Stimulated activated naive CD4-positive, alpha-beta T cell treated with Interleukin-2 at 50 U/mL for 16 hours (primary cell): ENCODE results near the gene PCP2.

Experiments used
- DNase-seq: peaks from one replicate; lab custom pipeline; 2025; lab: John Stamatoyannopoulos, UW

The PCP2 gene

DNA sequence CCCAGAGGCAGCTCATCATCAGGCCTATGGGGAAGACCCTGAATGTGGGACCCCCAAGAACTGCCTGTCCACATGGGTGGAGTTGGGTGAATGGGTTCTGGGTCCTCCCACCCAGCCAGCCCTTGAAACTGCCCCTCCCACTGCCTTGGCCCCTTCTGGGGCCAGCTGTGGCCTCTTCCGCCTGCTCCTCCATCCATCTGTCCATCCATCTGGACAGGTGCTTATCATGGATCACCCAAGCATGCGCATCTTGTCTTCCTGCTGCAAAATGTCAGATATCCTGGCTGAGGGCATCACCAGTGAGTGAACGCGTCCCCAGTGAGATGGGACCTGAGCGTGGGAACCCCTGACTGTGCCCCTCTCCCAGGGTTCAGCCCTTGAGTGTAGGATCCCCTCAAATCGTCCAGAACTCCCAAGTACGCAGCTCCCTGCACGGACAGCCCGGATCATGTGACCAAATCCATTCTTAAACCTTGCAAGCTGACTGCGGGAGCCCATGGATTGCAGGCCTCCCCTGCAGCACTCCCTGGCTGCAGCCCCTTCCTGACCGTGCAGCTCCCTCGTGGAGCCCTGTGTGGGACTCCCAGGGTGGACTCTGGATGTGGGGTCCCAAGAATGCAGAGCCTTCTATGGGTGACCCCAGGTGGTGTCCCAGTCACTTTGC lies 5.4 kb upstream of the PCP2 start:
- DNase-seq: no peak

DNA sequence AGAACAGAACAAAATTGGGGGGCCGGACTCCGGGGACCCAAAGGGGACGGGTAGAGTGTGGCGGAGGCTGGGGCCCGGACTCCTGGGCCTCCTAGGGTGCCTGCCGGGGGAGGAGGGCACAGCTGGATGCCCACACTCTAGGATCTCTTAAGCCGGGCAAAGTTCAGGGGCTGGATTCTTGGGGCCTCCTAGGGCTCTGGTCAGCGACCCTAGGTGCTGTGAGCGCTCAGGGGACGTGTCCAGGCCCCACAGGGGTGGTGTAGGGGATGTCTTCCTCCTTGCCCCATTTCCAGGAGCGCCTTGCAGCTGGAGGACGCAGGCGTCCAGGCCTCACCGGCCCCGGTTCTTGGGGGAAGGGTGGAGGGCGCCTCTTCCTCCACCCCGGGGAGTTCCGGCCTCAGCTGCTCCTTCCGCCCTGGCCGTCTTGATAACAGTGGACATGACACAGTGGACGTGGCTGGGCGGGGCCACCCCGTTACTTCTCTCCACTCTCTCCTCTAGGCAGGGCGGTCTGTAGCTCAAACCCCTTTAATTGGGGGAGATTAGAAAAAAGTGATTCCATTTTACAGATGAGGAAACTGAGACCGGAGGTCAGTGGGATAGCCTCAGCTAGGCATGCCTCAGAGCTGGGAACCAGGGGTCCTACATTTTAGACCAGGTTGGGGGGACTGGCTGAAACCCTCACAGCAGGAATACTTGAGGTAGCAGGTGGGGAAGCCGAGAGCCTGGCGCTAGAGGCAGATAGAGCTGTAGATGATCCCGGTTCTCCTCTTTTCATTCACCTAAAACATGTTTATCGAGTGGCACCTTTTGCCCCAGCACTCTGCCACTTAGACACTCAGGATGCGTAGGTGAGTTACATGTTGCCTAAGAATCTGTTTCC lies 4.1 kb upstream of the PCP2 start:
- no peak for DNase-seq

DNA sequence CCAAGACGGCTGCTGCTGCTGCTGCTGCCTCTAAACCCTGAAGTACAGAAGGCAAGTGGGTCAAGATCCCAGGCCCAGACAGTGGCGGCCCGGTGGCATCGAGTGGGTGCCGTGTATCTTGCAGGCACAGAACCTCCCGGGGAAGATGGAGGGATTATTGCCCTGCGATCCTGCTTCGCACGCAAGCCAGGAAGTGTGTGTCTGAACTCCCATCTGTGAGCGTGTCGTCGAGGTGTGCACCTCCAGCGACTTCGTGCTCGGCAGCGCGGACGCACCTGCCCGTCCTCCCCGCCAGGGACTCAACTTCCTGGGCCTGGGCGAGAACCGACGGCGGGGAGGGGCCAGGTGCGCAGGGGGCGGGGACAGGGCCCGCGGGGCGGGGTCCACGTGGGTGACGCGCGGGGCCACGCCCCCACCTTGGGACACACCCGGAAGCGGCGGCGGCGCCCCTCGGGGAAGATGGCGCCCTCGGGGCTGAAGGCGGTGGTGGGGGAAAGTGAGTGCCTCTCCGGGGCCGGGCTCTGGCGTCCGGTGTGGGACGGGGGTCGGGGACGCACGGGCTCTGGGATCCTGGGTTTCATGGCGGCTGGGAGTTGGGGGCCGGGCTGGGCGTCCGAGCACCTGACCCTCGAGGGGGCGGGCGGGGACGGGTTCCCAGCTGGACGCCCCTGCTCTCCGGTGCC lies 3.3 kb upstream of the PCP2 start, which contains the start of gene STXBP2:
Gene STXBP2, plus strand, starts transcription at position 420 of the 683 bp plus-strand sequence. Its CDS starts 40 bp downstream, at position 460.
- DNase-seq: peak; percentile 86

DNA sequence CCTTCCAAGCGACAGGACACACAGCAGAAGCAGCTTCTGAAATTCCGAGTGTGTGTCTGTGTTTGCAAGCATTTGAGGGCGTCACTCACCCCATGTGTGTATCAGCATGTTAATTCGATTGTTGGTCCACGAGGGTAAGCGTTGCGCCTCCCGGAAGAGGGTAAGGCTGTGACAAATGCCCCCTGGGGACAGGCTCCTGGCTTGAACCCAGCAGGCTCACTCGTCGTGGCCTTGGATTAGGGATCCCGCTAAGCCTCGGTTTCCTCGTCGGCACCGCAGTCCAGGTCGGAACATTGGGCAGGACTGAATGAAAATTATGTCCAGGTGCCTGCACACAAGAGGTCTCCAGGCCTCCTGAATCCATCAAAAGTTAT lies 2.8 kb upstream of the PCP2 start:
- no peak for DNase-seq

DNA sequence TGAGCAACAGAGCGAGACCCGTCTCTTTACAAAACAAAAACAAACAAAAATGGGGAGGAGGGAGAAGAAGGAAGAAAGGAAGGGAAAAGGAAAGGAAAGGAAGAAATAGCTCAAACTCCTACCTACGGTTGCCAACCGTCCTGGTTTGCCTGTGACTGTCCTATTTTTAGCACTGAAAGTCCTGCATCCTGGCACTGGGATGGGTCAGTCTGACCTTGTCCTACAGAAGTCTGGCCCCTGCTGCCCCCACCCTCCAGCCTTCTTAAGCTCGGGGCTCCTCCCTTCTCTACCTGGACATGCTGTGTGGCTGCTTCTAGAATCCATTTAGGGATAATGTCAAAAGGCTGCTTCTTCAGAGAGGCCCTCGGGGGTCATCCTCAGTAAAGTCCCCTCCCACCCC lies 2.2 kb upstream of the PCP2 start:
- no peak for DNase-seq

DNA sequence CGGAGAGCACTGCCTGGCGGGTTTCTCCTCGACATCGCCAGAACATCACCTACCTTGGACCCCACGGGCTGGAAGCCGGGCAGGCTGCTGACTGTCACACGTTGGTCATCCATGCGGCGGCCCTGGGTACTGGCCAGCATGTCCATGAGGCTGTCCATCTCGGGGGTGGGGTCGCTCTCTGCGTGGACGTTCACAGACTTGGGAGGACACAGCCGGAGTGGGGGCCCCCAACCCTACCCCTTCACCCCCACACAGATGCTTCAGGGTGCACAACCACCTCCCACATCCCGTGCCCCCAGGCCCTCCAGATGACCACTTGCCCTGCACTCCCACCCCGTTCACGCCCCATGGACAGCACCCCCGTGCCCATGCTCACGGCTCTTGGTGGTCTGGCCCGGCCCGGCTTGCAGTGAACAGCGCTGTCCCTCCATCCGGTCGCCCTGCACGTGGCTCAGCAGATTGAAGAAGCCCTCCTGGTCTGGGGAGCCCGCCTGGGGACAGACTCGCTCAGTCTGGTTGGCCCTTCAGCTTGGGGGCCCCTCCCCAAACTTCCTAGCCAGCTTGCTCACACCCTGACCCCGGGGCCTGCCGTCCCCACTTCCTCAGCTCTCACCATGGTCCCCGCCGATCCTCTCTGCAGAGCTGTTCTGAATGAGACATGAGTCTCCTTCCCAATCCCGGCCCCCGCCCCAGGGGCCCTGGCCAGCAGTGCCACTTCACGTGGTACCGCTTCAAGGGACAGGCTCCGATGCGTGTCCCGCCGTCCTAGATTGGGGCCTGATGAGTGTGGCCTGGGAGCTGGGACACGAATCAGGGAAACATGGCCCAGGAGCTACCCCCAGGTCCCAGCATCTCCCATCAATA lies 947 bp downstream of the PCP2 start:
- no peak for DNase-seq

DNA sequence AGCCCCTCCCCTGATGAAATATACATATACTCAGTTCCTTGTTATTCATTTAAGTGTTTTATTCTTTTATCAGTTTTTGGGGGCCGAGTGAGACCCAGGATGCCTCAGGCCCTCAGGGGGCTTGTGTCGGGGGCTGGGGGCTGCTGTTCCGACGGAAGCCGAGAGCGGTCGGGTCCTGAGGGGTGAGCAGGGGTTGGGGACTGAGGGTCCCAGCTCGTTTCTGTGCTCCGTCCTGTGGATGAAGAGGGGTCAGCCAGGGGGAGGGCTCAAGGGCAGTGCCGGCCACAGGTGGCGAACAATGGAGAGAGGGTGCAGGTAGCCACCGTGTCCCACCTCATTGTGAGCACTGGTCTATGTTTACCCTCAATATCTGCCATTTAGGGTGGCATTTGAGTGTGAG lies 1.9 kb downstream of the PCP2 start:
- DNase-seq: no peak

DNA sequence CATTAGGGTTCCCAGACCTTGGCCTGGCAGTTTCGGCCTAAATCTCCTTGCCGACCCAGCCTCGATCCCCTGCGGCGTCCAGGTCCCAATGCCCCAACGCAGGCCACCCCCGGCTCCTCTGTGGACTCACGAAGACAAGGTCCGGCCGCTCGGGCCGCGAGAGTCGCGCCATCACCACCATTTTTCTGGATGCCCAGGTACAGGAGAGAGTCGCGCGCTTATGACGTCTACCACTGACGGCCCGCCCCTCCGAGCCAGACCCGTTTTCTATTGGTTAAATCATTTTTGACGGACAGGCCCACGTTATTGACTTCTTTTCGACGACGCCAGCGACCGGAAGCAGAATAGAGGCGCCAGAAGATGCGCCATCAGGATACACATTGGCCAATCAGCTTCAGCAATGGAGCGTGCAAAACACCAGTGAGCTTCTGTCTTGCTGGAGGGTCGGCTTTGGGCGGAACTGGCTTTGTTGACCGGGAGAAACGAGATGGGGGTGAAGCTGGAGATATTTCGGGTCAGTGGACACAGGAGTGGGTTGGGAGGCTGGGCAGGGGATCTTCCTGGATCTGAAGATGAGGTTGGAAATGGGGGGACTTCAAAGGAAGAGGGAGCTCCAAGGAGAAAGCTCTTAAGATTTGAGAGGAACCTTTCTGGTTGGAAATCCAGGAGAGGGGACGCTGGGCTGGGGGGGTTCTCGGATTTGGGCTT lies 4.0 kb downstream of the PCP2 start, which contains the start of the genes PET100 and XAB2:
Gene PET100, plus strand, starts transcription at position 447 of the 708 bp plus-strand sequence. Its CDS starts 41 bp downstream, at position 488.
Gene XAB2, minus strand, starts transcription at position 199 of the 708 bp plus-strand sequence. Its CDS starts 18 bp downstream, at position 181.
- DNase-seq: peak; percentile 93

DNA sequence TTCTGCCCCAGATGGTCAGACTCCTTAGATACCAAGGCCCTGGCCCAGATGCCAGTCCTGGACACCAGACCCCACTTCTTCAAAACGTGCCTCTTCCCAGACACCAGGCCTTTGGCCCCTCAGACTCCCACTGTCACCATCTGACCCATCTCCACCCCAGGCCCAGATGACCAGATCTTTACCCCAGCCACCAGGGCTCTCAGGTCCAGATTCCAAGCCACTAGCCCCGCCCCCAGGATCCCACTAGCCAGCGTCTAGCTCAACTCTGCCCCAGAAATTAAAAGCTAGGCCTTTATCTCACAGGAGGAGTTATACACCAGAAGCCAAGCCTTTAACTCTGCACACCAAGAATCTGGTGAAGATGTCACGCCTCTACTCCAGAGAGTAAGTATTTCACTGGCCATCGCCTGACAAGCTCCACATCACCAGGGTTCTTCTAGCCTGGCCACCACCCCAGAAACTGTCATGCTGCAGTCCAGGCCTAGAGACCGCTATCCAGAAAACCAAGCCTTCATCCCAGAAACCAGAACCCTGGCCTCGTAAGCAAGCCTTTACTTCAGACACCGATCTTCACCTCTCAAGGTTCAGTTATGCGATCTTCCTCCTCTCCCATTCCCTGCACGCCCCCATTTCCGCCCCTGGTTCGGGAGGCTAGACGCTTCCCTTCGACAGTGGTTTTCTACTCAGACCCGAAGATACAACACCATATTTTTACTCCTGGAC lies 4.8 kb downstream of the PCP2 start:
- no peak for DNase-seq

DNA sequence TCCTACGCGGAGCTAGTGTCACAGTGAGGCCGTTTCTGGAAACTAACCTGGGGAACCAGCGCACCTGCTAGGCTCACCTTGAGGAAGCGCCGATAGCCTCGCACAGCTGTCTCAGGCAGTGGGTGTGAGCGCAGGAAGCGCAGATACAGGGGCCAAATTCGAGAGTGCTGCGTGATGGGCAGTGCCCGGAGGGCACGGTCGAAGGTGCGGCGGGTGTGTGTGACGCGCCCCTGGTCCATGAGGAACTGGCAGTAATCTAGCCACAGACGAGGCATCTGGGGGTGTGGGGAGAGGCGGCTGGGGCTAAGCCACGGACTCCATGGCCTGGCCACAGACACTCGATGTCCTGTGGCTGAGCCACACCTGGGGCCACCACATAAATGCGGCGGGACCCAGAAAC lies 6.4 kb downstream of the PCP2 start:
- DNase-seq: no peak

DNA sequence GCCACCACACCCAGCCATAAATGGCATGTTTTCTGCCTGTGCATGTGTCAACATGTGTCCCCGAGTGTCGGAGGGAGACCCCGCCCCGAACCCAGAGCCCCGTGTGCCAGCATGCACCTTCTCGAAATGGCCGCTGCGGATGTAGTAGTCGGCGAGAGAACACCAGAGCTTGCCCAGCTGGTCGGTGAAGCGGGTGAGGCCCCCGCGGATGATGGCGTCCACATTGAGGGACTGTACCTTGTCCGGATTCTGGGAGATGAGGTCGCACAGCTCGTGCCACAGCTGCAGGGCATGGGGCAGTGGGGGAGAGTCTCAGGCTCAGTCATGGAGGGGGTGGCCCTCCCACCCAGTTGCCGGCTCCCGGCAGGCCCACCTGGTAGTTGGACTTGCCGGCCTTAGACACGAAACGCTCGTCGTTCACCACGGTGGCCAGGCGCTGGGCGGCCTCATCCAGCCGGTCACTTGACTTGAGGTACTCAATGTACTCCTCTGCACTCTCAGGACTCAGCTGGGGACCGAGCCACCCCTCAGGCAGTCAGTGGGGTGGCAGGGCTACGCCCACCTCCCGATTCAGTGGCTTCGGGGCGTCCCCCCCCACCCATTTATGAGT lies 7.7 kb downstream of the PCP2 start:
- DNase-seq: no peak

DNA sequence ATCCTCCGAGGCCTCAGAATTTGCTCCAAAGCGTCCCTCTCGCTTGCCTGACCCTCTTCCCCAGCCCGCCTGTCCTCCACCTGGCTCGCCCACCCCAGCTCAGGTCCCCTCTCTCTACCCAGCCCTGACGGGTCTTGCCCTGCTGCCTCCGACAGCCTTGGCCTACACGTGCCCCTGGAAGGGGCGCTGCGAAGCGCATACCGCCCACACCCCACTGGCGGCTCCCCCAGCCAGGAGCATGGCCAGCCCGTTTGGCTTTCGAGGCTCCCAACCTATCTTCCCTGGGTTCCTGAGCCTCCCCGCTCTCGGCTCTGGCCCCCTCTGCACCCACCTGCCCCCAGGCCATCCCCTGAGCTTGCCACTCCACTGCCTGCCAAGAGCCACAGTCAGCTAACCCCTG lies 8.7 kb downstream of the PCP2 start:
- DNase-seq: no peak

DNA sequence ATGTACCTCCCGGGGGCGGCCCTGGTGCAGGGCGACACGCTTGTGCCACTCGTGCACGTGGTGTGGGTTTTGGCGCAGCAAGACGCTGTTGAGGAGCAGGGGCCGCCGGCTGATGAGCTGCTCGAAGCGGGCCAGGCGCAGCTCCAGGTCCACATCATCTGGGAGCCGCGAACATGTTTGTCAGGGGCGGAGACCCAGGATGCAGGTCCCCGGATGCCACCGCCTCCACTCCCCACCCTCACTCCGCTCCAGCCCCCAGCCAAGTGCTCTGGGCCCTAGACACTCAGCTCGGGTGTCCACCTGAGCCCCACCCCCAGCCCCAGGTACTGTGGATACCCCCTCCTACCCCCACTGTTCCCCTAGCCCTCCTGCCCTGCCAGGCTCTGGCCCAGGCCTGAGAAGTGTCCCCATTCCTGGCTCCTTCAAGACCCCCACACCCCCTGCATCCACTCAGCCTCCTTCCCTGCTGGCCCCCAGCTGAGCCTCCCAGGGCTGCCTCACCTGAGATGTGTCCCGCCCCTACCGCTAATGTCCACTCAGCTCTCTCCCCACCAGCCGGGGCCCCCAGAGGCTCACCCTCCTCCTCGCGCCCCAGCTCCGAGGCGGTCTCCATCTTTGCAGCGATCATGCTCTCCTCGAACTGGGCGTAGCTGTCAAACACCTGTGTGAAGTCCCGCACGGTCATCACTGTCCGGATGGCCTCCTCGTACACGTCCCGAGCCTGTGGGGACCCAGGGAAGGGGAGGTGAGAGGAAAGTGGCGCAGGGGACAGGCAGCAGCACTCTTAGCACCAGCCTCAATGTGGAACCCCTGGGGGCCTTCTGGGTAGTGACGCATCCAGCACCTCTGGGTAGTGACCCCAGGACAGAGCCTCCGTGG lies 9.6 kb downstream of the PCP2 start:
- no peak for DNase-seq

DNA sequence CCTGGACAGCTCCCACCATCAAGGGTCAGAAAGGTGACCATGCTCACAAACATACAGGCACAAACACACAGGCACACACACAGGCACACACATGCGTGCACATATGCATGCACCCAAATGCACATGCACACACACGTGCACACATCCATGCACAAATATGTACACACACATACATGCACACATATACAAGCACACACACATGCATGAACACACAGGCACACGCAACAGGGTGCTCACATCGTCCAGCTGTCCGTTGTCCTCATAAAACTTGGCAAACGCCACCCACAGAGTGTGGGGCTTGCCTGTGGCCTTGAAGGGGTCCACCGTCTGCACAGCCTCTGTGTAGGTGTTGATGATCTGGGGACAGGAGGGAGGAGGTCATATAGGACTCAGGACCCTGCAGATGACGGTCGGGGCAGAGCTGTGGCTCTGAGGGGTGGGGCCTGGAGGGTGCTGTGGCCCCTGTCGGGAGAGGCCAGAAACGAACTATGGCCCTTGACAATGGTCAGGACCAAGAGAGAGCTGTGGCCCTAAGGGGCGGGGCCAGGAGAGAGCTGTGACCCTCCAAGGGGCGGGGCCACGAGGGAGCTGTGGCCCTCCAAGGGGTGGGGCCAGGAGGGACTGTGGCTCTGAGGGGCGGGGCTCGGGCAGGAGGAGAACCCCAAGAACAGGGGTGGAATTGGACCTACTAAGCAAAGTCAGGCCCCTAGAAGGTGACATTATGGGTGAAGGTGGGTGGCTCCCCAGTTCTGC lies 10.4 kb downstream of the PCP2 start:
- DNase-seq: no peak

DNA sequence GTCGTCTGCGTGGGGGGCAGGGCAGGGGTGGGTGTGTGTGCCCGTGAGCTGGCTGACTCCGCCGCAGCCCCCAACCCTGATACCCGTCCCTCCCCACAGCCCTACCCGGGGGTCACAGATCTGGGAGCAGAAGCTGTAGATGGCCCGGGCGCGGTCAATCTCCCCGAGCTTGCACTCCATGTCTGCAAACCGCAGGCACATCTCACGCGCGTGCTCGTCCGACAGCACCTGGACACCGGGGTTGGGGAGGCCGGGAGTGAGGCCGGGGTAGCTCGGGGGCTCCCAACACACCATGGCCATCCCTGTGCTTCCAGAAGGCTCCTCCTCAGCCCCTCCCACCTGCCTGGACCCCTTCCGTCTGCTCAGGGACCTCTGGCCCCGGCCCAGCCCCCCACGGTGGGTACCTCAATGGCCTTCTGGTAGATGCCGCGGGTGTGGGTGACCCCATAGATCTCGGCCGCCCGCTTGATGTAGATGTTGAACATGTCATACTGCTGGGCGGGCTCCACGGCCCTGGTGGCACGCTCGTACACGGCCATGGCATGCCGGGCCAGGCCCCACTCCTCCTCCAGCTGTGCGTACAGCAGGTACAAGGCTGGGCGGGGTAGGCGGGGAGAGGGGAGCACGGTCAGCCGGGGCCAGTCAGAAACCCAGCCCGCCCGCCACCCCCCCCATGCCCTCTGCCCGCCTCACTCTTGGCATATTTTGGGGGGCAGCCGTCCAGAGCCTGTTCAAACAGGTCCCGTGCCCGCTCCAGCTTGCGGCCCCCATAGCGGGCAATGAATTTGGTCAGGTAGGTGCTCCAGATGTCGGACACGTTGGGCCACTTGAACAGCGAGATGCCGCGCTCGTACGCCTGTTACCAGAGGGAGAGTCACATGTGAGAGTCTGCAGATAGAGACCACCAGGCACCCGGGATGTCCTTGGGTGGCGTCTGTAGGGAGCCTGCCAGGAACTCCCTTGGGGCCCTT lies 12.8 kb downstream of the PCP2 start:
- no peak for DNase-seq

DNA sequence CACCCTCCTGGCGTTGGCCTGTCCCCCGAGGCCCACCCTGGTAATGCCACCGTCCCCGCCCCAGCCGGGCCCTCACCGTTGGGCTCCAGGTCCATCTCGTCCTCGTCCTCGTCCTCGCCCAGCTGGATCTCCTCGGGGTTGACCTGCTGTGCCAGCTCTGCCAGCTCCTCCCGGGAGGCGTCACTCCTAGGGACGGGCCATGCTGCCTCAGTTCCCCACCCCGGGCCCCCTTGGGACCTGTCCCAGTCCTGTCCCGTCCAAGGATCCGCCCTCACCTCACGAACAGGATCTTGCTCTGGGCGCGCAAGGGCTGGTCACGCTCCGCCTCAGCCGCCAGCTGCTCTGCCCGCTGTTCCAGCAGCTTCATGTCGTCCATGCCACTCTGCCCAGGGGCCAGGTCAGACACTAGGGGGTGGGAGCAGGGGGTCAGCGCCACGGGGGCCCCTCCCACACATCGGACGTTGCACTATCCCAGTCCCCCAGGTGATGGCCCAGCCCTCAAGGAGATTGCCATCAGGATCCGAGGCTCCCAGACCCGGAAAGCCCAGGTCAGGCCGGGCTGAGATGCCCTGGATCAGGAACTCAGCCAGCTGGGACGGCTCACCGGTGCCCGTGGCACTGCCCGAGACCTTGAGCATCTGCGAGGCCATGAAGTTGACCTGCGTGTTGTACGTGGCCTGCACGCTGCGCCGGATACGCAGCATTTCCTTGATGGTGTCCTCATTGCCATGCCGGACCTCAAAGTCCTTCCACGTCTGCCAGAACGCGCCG lies 13.7 kb downstream of the PCP2 start:
- DNase-seq: no peak
